ENCODE measurements around the gene JUP.

The JUP gene

GRCh38 chr17:41750862-41751261 is 35.6 kb downstream of the JUP start:
- DNase-seq: peak; percentile 59

DNA sequence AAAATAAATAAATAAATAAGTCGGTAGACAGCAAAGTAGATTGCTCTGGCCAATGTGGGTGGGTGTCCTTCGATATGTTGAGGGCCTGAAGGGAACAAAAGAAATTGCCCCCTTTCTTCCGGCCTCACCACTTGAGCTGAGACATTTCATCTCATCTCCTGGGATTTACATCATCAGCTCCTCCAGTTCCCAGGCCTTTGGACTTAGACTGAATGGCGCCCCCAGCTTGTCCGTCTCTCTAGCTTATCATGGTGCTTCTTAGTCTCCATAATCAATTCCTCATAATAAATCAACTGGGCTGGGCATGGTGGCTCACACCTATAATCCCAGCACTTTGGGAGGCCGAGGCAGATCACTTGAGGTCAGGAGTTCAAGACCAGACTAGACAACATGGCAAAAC is 38.2 kb downstream of the JUP start:
- DNase-seq: peak; percentile 24

GRCh38 chr17:41741709-41742108 is 44.8 kb downstream of the JUP start:
- DNase-seq: no peak

- DNase-seq: no peak
These were observed 46.0 kb downstream of the JUP start for GRCh38 chr17:41740506-41740905.

DNA sequence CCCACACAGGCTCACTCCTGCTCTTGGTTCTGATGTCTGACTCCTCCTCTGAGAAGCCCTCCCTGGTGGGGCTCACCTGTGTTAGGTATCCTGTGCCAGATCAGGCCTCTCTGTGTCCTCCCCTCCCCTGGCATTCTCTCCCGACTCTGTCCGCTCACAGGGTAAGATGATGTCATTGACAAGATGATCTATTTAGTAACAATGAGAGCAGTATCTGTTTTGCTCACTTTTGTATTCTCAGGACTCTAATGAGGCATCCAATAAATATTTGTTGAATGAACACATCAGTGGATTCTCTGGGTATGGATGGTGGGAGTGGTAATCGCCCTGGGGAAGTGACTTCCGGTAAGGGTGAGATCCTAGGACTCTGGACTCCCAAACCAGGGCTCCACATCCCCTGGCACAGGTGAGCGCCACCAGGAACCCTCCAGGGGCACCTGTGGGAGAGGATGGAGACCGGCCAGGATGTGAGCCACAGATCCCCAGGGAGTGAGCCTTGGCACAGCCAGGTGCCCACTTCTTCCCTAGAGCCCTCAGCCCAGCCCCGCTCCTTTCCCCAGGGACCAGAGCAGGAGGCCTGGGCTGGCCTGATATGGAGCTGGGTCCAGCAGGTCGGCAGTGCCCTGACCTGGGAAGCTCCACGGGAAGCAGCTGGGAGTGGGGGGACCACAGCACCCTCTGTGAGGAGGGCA is 46.7 kb downstream of the JUP start:
- no peak for DNase-seq

DNA sequence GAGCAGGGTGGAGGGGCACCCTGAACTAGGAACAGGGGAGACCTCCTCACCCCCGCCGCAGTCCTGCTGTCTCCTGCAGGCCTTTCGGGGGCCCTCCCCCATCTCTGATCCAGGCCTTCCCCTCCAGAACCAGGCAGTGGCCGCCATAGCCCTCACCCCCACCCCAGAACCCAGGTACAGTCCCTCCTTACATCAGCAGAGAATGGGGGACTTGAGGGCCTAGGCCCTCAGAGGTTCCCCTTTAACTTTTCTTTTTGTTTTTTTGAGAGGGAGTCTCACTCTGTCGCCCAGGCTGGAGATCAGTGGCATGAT is 47.8 kb downstream of the JUP start:
- DNase-seq: no peak

DNA sequence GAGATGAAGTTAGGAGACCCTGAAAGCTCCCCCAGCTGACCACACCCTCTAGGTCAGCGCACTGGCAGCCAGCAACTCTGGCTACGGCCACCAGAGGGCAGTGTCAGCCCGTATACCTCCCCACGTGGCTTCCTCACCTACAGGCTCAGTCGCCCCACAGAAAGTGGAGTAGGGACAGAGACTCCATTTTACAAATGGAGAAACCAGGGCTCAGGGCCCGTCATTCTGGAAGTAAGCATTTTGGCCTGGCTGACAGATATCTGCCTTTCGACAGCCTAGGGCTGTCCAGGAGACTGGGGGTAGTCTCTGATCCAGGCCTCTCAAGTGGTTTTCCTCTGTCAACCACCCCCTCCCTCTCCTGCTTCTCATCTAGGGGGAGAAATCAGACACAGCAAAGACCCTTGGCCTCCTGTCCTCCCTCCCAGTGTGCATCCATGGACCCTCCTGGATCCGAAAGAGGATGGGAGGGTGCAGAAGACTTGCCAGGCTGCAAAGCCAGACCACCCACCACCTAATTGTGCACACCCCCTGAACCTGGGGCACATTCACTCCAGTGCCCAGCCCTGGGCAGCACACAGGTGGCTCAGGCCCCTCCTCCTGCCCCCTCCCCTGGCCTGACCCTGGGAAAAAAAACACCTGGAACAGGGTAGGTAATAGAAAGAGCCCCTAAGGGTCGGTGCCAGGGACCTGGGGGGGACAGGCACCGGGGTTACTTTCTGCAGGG is 48.3 kb downstream of the JUP start:
- DNase-seq: peak; percentile 93

GRCh38 chr17:41737680-41738023 is 48.9 kb downstream of the JUP start:
- no peak for DNase-seq

DNA sequence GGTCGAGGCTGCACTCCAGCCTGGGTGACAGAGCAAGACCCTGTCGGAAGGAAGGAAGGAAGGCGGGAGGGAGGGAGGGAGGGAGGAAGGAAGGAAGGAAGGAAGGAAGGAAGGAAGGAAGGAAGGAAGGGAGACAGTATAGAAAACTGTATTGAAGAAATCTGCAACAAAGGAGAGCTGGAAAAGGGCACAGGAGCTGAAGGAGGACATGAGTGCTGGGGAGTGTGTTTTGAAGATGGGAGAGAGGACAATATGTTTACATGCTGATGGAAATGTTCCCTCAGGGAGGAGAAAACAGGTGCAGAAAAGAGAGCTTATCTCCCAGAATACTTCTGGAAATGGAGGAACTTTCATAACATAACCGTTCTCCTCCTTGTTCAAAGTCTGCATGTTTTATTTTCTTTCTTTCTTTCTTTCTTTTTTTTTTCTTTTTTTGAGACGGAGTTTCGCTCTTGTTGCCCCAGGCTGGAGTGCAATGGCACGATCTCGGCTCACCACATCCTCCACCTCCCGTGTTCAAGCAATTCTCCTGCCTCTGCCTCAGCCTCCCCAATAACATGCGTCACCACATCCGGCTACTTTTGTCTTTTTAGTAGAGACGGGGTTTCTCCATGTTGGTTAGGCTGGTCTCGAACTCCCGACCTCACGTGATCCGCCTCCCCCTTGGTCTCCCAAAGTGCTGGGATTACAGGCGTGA is 49.4 kb downstream of the JUP start:
- no peak for DNase-seq

- DNase-seq: no peak
These were observed 50.8 kb downstream of the JUP start for GRCh38 chr17:41735744-41736143.

DNA sequence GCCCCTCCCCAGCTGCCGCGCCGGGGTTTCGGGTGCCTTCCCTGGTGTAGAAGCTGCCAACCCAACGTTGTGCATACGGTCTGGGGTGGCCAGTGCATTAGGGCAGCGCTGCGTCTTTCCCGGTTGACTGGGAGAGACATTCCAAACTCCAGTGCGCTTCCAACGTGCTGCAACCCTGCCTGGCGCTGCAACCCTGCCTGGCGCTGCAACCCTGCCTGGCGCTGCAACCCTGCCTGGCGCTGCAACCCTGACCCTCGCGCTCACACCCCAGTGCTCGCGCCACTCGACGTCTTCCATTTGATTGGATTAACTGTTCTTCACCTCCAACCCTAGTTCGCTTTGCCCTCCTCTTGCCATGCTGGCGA is 51.6 kb downstream of the JUP start:
- DNase-seq: no peak

- DNase-seq: no peak
These were observed 52.2 kb downstream of the JUP start, which contains the start of gene HAP1 for GRCh38 chr17:41734139-41734948. TSS of gene HAP1 (minus strand) at chr17:41734643. CDS start at chr17:41734634, 9 bp downstream.

DNA sequence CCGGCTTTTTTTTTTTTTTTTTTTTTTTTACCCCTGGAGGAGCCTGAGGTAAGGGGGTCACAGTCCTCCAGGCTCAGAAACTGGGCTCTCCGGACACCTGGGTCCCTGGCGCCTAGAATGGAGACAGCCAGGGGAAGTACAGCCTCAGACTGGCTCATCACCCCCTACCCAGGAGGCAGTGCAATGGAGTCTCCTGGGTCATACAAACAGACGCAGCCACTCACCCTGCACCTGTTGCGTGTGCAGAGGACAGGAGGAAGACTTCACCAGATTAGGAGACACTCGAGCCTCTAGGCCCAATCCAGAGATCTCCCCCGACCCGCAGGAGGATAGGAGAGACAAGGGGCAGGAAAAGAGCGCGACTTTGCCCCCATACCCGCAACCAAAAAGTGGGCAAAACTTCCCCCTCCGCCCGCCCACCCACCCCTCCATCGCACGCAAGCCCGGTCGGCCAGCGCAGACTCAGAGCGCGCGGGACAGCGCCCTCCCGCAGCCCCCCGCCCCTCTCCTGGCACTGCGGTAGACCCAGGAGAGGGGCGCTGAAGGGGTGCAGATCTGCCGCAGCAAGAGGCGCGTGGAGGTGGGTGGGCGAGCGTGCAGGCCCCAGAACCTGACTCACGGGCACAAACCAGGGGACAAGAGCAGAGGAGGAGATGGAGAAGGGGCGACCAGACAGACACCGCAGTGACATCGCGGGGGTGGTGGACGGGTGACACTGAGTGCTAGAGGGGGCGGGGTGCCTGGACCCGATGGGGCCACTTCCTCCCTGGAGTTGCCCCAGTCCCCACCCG is 53.0 kb downstream of the JUP start:
- DNase-seq: peak; percentile 35

DNA sequence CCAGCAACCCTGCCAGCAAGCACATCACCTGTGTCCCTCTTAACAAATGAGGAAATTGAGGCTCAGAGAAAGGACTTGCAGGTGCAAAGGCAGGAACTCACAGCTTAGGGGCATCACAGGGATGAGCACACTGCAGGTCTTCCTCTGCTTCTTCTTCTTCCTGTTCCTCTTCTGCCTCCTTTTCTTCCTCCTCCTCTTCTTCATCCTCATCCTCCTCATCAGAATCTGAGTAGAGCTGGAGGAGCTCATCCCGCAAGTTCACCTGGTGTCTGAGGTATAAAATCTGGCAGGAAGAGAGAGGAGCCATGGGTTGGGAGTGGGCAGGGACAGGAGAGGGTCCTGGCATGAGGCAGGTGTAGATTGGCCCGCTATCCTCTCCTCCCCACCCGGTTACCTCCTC is 54.7 kb downstream of the JUP start:
- no peak for DNase-seq

DNA sequence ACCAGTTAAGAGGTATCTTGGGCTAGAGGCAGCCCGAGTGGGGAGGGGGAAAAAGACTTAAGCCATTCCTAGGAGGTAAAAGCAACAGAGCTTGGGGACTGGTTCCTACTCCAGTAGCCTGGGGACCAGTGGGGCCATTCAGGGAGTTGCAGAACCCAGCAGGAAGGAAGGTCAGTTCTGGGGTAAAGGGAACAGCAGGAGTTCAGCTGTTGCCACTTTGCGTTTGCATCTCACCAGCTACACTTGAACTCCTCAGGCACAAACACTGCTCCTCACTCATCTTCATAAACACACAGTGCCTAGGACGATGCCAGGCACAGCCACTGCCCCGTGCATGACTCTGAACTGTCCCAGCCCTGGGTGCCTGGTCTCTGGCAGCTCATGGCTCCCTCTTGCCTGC is 56.0 kb downstream of the JUP start:
- no peak for DNase-seq

DNA sequence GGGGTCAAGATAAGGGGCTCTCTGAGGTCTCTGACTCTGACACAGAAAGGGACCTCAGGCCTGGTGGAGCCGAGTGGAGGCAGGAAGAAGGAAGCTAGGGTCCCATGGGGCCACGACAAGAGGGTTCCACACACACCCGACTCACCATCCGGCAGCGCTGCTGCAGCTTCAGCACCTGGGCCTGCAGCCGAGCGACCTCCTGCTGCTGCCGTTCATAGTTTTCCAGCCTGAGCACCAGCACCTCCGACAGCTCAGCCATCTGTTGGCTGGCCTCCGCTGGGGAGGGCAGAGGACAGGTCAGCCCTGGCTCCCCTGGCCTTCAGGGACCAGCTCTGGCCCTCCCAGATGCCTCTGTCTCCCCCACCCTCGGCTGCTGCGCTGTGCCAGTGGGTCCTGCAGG is 58.5 kb downstream of the JUP start:
- no peak for DNase-seq

GRCh38 chr17:41725134-41725533 is 61.4 kb downstream of the JUP start:
- no peak for DNase-seq

DNA sequence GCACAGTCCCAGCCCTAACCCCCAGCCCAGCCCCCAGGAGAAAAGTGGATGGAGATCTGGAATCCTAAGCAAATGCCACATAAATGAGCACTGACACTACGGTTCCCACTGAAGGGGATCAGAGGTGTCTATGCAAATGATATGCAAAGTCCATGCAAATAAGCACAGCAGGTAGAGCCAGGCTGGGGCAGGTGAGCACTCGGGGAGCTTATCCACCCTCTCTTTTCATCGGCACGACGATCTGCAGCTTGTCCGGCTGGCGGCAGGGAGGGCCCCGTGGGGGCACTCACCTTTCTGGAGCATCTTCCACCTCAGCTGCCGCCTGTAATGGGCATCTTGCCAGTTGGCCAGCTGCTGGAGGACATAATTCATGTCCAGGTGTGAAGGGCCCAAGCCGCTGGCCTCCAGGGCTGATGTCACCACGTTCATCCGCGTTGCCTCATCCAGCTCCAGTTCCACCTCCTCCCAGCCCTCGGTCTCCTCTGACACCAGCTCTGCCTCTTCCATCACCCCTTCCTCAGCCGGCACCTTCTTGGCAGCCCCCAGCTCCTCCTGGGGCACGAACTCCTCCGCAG is 61.9 kb downstream of the JUP start:
- DNase-seq: no peak

DNA sequence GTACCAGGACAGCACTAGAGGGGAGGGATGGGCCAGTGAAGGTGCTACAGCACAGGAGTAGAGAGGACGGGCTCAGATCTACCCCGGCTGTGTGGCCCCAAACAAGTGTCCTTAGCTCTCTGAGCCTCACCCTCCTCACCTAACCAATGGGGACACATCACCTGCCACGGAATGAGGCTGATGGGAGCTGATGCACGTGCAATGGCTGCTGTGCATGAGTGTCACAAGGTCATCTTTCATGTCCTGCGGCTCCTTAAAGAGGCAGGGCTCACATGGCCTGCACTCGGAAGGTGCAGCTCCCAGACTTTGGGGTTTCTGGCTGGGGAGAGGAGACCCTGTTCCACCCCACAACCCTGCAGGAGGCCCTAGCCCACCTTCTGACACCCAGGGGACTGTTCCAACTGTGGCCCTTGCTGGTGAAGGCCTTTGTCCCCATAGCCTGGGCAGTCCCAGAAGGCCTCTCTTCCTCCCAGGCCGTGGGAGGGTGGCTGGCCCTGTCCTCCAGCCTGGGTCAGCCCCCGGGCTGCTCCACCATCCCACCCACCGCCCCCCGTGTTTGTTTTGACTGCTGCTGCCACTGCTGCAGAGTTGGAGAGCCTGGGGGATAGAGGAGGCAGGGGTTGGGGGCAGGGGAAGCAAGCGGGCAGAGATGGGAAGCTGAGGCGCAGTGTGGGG is 62.6 kb downstream of the JUP start:
- DNase-seq: no peak

GRCh38 chr17:41722231-41722630 is 64.3 kb downstream of the JUP start:
- DNase-seq: no peak

DNA sequence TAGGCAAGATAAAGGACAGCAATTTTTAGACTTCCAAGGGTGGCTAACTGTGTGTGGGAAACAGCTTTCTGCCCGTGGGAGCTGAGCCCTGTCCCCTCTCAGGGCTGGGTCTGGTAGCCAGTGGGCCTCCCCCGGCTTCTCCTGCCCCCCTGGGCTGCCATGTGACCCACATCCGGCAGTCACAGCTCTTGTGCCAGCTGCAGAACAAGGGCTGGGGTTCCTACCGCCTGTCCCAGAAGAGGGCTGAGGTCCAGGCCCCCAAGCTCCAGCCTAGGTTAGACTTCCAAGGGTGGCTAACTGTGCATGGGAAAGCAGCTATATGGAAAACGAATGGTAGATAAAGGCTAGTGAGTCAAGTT is 68.2 kb downstream of the JUP start:
- DNase-seq: no peak

Data from NCI-H82 (cell line).